Ectodermal cell (in vitro differentiated cells): ENCODE data around the gene H19.

Source experiments
- H3K27ac ChIP-seq: 2 replicates; pipeline ENCODE4 v1.7.0; 2013; ENCODE audit warnings: mild to moderate bottlenecking, low read depth, low read length; ENCODE audit not compliant: insufficient read depth, poor library complexity, severe bottlenecking
- H3K27me3 ChIP-seq: 2 replicates; pipeline ENCODE4 v1.7.0; 2013; ENCODE audit warnings: mild to moderate bottlenecking, low read length; ENCODE audit not compliant: insufficient read depth, control insufficient read depth, poor library complexity, severe bottlenecking
- H3K36me3 ChIP-seq: one replicate; pipeline ENCODE4 v1.7.0; 2013; ENCODE audit warnings: low read length; ENCODE audit not compliant: control insufficient read depth, insufficient read depth
- H3K4me1 ChIP-seq: one replicate; pipeline ENCODE4 v1.7.0; 2013; ENCODE audit warnings: low read length; ENCODE audit not compliant: control insufficient read depth, insufficient read depth
- H3K4me3 ChIP-seq: 2 replicates; pipeline ENCODE4 v1.7.0; 2013; ENCODE audit warnings: low read depth, low read length, control low read depth; ENCODE audit not compliant: insufficient read depth
- H3K9me3 ChIP-seq: 2 replicates; pipeline ENCODE4 v1.7.0; 2013; ENCODE audit warnings: mild to moderate bottlenecking, low read length, moderate library complexity; ENCODE audit not compliant: control insufficient read depth
- WGBS, 2 experiments: methylation state at CpG; one replicate each; pipeline ENCODE4 v1.1.7; 2013; ENCODE audit warnings: missing lambda C conversion rate in 2 of 2; 5-methylcytosine and 5-hydroxymethylcytosine counted together

H19 gene

GRCh38 chr11:1988174-1988573 lies 9.5 kb downstream of the H19 start:
- no CpG with 5 or more reads among the region's 11 CpGs for WGBS, 2 experiments
- H3K36me3 ChIP-seq, result no peaks in the 10 kb centered on the region
- H3K4me3 ChIP-seq, result no peak overlapping the region
- H3K27ac ChIP-seq, result no peak overlapping the region
- no peaks in the 10 kb centered on the region for H3K4me1 ChIP-seq
- H3K9me3 ChIP-seq, result no peaks in the 10 kb centered on the region
- H3K27me3 ChIP-seq, result no peaks in the 10 kb centered on the region

GRCh38 chr11:1987024-1987423 lies 10.6 kb downstream of the H19 start:
- Histone ChIP-seq H3K4me3 (no peak overlapping the region), H3K36me3 (no peaks in the 10 kb centered on the region), H3K4me1 (no peaks in the 10 kb centered on the region), H3K27ac (no peak overlapping the region), H3K9me3 (no peaks in the 10 kb centered on the region), H3K27me3 (no peaks in the 10 kb centered on the region)
- no CpG with 5 or more reads among the region's 6 CpGs for WGBS, 2 experiments

GRCh38 chr11:1983601-1983961 lies 14.1 kb downstream of the H19 start:
- no peaks in the 10 kb centered on the region for H3K4me1 ChIP-seq
- no peak overlapping the region for H3K27ac ChIP-seq
- H3K36me3 ChIP-seq, result no peaks in the 10 kb centered on the region
- H3K27me3 ChIP-seq, result no peaks in the 10 kb centered on the region
- H3K4me3 ChIP-seq, result no peak overlapping the region
- WGBS, 2 experiments, result 83 to 84% methylated on average over 7 of the region's 12 CpGs
- no peaks in the 10 kb centered on the region for H3K9me3 ChIP-seq

GRCh38 chr11:1982873-1983600 lies 14.6 kb downstream of the H19 start:
- Histone ChIP-seq H3K4me3 (no peak overlapping the region), H3K9me3 (no peaks in the 10 kb centered on the region), H3K27me3 (no peaks in the 10 kb centered on the region), H3K27ac (no peak overlapping the region), H3K4me1 (no peaks in the 10 kb centered on the region), H3K36me3 (no peaks in the 10 kb centered on the region)
- WGBS, 2 experiments, result no CpG with 5 or more reads among the region's 26 CpGs

GRCh38 chr11:1979607-1980006 lies 18.0 kb downstream of the H19 start:
- Histone ChIP-seq H3K27ac (no peak overlapping the region), H3K36me3 (no peaks in the 10 kb centered on the region), H3K4me3 (no peak overlapping the region), H3K4me1 (no peaks in the 10 kb centered on the region), H3K27me3 (no peaks in the 10 kb centered on the region), H3K9me3 (no peaks in the 10 kb centered on the region)
- no CpG with 5 or more reads among the region's 11 CpGs for WGBS, 2 experiments

GRCh38 chr11:1978720-1979473 lies 18.7 kb downstream of the H19 start:
- 79 to 89% methylated on average over 4 to 8 of the region's 26 CpGs for WGBS, 2 experiments
- Histone ChIP-seq H3K27ac (no peak overlapping the region), H3K36me3 (no peaks in the 10 kb centered on the region), H3K27me3 (no peaks in the 10 kb centered on the region), H3K4me1 (no peaks in the 10 kb centered on the region), H3K9me3 (no peaks in the 10 kb centered on the region), H3K4me3 (no peak overlapping the region)

GRCh38 chr11:1975185-1975584 lies 22.5 kb downstream of the H19 start:
- Histone ChIP-seq H3K36me3 (no peaks in the 10 kb centered on the region), H3K27ac (no peak overlapping the region), H3K27me3 (no peaks in the 10 kb centered on the region), H3K9me3 (no peaks in the 10 kb centered on the region), H3K4me3 (no peak overlapping the region), H3K4me1 (no peaks in the 10 kb centered on the region)
- WGBS, 2 experiments, result no CpG with 5 or more reads among the region's 13 CpGs

- Histone ChIP-seq H3K27me3 (no peaks in the 10 kb centered on the region), H3K36me3 (no peaks in the 10 kb centered on the region), H3K4me3 (no peak overlapping the region), H3K27ac (no peak overlapping the region), H3K9me3 (no peaks in the 10 kb centered on the region), H3K4me1 (no peaks in the 10 kb centered on the region)
- WGBS, 2 experiments, result 91 to 95% methylated on average over 9 of the region's 15 CpGs
Observed at GRCh38 chr11:1970956-1971355, 26.7 kb downstream of the H19 start.

- Histone ChIP-seq H3K4me1 (no peaks in the 10 kb centered on the region), H3K36me3 (no peaks in the 10 kb centered on the region), H3K4me3 (no peak overlapping the region), H3K27me3 (no peaks in the 10 kb centered on the region), H3K9me3 (no peaks in the 10 kb centered on the region), H3K27ac (no peak overlapping the region)
- no CpG with 5 or more reads among the region's 23 CpGs for whole genome bisulfite sequencing, 2 experiments
Observed at GRCh38 chr11:1969776-1970175, 27.9 kb downstream of the H19 start.

- Histone ChIP-seq H3K9me3 (no peaks in the 10 kb centered on the region), H3K27ac (no peak overlapping the region), H3K27me3 (no peaks in the 10 kb centered on the region), H3K4me1 (no peaks in the 10 kb centered on the region), H3K36me3 (no peaks in the 10 kb centered on the region), H3K4me3 (no peak overlapping the region)
- no CpG with 5 or more reads among the region's 21 CpGs for WGBS, 2 experiments
Observed at GRCh38 chr11:1969035-1969434, 28.6 kb downstream of the H19 start.
